ENCODE results near the gene GABBR2.
"Not testable (repeated sequence)": the region's sequence is repeated elsewhere in the genome, so short reads cannot be mapped to it uniquely, and the experiment has no call there.

The GABBR2 gene

DNA sequence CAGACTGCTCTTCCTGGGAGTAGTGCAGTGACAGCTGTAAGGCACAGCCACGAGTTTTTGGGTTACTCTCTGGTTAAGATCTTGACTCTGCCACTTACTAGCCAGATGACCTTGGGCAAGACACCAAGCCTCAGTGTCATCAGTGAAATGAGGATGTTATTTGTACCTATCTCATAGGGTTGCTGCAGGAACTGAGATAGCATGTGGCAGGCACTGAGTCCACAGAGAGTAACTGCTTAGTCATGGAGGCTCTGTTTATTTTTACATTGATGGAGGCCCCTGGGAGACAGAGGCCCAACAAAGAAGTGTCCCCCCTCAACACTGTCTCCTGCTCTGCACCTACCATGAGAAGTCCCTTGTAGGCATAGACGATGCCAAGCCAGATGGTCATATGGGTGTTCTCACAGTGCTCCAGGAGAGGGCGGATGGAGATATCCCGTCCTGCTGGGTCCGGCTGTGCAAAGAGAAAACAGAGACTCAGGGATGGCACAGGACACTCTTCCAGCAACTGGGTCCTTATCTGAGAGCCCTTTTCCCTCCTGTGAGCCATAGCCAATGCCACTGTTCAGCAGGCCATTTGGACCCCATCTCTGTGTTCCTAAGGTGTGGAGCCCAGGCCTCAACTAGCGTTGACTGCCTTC, 397.9 kb downstream of the GABBR2 start:
- no peak for DNase-seq

DNA sequence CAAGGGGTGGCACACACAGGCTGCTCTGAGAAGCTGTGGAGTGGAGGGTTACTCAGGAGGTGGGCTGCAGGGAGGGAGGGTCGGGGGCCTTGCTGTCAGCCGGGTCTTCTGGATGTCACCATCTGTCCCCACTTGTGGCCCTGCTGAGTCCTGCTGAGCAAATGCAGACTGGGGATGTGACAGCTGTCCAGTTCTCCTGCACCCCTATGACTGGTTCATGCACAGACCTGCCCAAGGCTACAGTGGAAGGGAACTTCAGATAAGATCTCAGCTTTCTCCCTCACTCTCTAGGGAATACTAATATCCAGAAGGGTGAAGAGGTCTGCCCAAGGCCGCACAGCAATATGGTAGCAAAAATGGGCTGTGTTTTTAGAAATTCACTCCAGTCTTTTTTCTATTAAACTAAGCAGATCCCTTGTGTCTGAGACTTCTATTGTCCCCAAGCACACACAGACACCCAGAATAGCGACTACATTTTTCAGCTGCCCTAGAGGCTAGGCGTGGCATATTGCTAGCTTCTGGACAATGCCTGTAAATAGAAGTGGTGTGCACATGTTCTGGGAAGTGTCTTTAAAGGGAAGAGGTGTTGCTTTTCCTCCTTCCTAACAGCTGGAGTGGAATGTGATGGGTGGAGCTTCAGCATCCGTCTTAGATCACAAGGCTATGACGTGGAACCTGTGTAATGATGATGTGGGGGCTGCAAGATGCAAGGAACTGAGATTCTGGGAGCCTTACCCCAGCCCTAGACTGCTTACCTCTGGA, 402.2 kb downstream of the GABBR2 start:
- DNase-seq, result no peak

DNA sequence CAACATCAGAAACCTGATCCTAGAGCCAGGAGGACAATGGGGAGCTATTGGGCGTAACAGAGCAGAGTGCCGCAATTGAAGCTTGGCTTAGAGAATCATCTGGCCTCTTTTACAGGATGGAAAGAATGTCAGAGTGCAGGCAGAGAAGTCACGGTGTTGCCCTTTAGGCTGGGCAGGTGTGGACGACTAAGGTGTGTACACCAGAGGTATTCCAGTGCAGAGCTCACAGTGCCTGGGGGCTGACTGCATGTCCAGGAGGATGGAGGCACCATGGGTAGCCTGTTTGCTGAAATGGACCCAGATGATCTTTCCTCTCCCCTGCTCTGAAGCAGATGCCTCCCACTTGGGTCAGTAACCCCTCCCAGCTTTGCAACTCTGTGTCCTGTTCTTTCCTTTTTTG, 404.4 kb downstream of the GABBR2 start:
- no peak for DNase-seq

DNA sequence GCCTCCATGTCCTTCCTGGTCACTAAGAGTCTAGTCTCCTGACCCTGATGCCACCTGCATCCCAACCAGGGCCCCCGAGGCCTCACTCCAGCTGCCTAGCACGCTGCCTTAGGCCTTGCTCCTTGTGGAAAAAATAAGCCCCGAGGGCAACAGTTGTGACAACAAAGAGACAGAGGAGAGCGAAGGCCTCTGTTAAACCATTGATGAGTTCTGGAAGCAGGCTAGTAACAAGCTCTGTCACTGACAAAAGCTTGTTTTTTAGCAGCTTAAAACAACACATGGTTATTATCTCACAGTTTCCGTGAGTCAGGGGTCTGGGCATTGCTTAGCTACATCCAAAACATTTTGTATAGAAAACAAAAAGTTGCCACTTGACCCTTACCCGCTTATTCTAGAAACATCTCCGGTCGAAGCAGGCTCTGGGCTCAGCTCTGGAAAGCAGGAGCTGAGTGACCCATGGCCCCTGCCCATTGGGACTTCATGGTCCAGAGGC, 405.1 kb downstream of the GABBR2 start:
- no peak for DNase-seq

DNA sequence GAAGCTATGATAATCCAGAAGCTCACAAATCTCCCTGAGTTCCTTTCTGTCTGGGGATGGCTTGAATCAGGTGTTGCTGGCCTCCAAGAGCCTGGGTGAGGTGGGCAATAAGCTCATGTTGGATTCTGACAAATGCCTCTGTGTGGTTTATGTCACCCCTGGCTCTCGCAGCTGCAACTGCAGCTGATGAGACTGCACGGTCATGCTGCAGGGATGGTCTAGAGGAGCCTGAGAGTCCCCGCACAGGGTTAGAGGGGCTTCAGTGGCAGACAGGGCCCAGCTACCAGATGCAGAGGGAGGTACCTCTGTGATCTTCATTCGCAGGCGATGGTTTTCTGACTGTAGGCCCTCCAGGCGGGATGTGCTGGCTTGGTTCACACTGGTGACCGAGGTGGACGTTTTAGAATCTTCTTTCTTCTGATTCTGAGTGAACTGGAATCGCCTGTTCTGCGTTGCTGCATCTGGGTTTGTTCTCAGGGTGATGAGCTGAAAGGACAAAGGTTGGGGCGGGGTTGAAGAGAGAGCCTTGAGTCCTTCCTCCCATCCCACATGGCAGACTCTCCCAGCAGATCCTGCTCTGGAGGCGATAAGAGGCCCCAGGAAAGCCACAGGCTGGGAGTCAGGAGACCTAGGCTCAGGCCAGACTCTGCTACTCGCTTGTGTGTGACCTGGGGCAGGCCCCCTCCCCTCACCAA, 405.6 kb downstream of the GABBR2 start:
- no peak for DNase-seq

DNA sequence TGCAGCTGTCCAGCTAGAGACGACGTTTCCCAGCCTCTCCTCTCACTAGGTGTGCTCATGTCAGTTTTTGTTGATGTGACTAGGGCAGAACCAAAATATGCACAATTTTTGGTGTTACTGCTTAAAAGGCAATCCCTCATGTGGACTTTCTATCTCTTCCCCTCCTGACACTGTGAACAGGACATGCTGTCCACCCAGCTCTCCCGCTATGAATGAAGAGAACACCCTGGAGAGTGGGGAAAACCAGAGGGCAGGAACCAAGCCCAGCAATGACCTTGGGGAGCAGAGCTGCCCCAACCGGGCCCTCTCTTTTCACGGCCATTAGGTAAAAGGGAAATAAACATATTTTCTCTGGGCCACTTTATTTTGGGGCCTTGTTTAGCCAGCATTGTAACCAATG, 406.6 kb downstream of the GABBR2 start:
- DNase-seq, result no peak

DNA sequence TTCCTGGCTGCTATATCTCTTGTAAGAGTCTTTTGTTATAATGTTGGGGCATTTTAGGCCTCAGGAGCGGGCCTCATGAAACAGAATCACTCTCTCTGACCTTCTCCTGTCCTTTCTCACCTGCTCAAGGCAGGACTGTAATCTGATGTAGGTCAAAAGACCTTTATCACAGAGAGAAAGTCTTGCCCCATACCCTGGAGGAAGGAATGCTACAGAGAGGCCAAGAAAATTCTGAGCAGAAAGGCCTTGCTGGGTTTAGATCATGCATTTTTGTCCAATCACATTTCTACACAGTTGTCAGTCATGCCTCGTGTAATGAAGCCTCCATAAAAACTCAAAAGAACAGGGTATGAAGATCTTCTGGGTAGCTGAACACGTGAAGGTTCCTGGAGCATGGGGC, 408.1 kb downstream of the GABBR2 start:
- DNase-seq, result no peak

DNA sequence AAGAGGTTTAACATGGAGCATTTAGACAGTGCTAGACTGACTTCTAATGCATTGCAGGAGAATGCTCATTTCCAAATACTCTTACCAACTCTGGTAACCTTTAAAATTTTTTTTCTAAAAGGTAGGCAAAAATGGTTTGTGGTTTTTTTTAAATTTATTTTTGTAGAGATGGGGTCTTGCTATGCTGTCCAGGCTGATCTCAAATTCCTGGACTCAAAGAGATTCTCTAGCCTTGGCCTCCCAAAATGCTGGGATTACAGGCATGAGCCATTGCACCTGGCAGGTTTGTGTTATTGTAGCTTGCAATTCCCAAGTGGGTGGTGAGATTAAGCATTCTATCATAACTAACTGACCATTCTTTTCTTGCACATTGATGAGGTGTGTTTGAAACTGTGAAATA, 410.3 kb downstream of the GABBR2 start:
- DNase-seq, result no peak

DNA sequence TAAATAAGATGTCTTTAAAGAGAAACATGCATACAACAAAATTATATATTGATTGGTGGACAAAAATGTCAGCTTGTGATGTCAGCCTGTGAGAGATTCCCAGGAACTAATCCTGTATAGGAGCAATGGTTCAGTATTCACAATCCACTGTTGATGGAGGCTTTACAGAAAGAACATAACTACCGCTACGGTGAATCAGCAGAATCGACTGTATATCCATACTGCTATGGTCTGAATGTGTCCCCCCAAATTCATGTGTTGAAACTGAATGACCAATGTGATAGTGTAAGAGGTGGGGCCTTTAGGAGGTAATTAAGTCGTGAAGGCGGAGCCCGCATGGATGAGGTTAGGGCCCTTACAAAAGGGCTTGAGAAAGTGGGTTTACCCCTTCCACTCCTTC, 412.9 kb downstream of the GABBR2 start:
- DNase-seq, result no peak

DNA sequence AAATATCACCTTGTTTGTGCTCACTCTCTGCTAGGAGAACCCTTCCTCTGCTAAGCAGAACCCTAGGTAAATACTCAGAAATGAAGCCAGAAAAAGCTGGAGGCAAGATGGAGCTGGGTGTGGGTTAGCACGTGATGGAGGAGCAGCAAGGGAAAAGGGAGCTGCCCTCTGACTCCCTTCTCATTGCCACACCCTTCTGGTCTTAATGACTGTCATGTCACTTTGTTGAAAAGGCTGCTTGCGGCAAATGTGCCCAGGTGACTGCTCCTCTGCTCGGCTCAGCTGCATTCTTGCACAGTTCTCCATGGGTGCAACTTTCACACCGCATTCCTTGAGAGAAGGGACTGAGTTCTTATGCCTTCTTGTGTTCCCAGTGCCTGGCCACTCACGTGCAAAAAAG, 416.9 kb downstream of the GABBR2 start:
- DNase-seq, result no peak

DNA sequence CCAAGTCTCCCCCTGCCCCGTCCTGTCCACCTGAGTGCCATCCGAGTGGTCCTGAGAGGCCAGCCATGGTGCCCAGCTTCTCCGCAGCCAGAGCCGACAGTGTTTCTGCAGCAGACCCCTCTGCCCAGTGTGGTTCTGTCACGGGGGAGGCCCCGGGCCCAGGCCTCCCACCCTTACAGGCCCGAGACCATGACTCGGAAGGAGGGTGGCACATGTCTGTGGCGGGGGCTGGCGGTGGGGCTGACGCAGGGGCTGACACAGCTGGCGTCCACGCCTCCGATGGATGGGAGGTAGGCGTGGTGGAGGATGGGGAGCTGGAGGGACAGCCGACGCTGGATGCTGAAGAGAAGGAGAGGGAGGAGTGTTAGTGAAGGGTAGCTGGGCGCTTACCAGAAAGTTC, 418.3 kb downstream of the GABBR2 start:
- DNase-seq, result no peak

DNA sequence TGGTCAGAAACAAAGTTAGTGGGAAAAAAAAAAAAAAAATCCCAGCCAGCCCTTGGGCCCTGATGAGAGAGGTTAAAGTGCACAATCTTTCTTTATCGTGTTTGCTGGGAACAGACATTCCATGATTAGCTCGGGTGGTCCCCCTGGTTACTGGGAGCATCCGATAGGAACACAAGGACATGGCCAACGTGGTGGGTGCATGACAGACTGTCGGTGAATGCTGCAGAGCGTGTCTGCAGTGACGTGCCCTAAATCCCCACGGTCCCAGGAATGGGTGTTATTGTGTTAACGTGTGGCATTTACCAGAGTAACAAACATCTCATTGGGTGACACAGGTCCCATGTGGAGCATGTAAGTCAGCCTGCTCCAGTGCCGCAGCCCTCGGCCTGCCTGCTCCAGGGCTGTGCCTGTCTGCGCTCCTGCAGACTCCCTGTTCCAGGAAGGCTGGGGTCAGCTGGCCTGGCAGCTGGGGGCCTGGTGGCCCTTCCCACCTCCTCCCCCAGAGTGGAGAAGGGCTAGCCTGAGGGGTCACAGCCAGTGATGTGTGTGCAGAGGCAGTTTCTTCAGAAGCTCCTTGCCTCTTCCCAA, 419.0 kb downstream of the GABBR2 start:
- DNase-seq, result no peak

DNA sequence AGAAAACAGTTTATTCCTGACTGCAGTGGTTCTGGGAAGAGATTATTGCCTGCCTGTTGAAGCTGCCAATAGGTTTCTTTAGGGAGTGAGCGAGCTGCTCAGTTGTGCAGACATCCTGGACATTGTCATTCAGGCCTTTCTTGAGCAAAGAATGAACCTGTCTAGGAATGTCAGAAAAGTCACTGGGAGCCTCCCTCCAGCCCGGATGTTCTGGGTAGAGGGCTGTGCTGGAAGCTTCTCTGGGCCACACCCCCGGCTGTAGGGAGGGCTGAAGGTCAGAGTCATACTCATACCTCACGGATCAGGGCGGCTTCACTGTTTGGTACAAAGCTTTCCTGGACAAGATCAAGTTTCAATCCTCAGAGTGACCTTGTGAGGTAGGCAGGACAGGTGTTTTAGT, 419.9 kb downstream of the GABBR2 start:
- no peak for DNase-seq

DNA sequence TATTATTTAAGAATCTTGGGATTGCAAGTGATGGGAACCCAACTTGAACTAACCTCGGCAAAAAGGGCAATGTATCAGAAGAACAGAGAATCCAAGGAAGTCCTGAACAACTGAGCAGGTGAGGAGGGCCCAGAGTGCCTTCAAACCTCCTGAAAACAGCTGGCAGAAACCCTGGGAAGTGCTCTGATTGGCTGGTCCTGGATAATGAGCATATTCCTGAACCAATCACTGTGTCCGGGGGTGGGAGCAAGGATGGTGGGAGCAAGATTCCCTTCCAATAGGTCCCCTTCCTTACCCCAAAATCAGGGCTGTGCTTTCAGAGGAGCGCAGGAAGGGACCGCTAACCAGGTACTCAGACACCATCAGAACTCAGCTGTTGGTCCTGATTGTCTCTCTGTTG, 421.4 kb downstream of the GABBR2 start:
- DNase-seq, result no peak

DNA sequence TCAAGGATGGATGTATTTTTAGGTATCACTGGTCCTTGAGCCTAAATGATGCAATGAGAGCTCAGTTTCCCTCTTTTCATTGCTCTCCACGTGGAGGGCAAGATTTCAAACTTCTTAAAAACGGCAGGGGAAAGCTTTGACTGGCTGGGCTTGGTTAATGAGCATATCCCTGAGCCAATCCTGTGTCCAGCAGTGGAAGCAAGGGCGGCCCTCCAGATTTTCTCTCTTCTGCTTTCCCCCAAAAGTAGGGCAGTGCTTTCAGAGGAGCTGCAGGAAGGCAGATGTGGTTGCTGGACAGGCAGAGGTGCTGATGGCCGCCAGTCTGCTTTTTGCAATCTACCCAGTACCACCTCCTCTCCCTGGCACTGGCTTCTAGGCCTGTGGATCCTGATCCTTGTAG, 423.3 kb downstream of the GABBR2 start:
- no peak for DNase-seq

DNA sequence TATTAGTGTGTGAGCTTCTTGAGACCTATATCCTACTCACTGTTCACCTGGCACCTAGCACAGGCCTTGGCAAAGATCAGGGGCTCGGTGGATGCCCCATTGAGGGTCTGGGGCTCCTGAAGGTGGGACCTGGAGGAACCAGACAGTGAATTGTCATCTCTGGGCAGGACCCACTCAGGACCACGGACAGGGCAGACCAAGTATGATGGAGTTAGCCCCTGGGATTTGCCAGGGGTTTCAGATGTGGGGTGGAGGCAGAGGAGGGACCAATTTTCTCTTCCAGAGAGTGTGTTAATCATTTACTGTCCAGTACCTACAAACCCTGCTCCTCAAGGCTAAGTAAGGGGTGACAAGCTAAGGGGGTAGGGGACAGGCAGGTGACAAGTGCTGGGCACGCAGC, 424.0 kb downstream of the GABBR2 start:
- no peak for DNase-seq

DNA sequence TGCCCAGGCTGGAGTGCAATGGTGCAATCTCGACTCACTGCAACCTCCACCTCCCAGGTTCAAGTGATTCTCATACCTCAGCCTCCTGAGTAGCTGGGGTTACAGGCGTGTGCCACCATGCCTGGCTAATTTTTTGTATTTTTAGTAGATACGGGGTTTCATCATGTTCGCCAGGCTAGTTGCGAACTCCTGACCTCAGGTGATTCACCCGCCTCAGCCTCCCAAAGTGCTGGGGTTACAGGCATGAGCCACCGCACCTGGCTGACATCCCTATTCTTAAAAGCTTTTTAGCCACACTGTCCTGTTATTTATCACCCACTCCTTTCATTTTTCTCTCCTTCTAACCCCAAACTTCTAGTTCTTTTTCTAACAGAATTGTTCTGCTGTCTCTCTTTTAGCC, 425.6 kb downstream of the GABBR2 start:
- DNase-seq, result not testable (repeated sequence)

DNA sequence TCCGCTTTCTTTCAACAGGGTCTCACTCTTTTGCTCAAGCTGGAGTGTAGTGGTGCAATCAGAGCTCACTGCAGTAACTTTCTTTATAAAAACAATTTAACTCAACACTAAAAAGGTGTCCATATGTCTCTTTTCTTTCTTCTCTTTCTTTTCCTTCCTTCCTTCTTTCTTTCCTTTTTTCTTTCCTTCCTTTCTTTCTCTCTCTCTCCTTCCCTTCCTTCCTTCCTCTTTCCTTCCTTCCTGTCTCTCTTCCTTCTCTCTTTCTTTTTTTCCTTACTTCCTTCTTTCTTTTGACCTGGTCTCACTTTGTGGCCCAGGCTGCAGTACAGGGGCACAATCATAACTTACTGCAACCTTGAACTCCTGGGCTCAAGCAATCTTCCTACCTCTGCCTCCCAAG, 427.5 kb downstream of the GABBR2 start:
- no peak for DNase-seq

DNA sequence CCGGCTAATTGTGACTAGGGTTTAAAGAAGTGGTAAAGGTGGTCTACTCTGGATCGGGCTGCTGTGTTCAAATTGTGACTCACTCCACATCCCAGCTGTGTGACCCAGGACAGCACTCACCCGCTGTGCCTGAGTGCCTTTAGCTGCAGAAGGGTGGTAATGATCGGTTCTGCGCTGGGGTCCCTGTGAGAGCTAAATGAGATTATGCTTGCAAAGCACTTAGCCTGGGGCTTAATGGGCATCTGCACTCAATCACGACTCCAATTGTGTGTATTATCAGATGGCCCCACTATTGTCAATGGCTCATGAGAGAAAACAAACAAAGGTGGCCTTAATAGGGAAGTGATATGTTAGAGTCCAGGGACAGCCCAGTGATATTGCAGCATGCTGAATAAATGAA, 428.2 kb downstream of the GABBR2 start:
- DNase-seq, result no peak

DNA sequence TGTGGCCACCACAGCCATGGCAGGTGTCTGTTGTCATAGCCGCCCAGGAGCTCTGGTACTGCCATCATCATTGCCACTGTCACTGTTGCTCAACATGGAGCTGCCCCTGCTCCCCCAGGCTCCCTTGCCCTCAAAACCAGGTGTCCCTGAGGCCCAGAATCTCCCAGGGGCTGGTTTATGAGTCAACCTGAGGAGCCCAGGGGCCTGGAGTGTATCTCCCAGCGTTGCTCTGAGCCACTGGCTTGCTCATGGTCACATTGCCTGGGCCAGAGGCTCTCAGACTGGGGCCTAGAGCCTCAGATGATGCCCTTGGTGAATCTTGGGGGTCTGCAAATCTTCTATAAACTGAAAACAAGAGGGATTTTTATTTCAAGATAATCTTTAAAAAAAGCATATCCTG, 428.6 kb downstream of the GABBR2 start:
- no peak for DNase-seq

DNA sequence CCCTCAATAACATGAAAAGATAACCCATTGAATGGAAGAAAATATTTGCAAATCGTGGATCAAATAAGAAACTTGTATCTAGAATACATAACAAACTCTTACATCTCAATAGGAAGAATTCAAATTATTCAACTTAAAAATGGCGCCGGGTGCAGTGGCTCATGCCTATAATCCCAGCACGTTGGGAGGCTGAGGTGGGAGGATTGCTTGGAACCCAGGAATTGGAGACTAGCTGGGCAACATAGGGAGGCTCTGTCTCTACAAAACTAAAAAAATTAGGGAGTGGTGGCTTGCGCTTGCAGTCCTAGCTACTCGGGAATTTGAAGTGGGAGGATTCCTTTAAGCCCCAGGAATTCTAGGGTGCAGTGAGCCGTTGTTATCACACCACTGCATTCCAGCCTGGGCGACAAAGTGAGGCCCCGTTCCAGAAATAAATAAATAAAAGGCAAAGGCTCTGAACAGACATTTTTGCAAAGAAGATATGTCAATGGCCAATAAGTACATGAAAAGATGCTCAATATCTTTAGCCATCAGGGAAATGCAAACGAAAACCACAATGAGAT, 431.7 kb downstream of the GABBR2 start:
- no peak for DNase-seq

DNA sequence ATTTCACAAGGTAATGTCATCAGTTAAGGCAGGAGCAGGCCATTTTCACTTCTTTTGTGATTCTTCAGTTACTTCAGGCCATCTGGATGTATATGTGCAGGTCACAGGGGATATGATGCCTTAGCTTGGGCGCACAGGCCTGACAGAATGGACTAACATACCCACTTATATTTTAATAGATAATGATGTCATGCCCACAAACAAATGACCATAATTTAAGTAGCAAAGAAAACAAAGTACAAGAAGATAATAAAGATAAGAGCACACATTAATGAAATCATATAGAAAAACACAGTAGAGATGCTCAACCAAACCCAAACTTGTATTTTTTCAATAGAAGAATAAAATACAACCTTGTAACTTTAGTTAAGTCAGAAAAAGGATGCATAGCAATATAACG, 433.6 kb downstream of the GABBR2 start:
- no peak for DNase-seq

DNA sequence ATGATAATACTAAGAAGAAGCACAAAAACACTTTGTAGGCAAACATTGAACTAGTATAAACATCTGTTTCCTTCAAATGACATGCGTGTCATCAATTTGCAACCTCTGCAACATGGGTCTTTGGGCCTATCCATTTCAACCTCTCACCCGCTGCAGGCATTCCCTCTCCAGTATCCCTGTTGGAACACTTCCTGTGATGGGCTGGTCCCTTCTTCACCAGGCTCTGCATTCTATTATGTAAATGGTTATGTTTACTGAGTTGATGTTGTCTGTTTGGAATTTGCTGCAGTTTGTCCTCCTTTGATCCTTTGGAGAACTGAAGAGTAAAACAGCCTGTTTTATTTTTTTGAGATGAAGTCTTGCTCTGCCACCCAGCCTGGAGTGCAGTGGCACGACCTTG, 436.7 kb downstream of the GABBR2 start:
- no peak for DNase-seq
